Ovary (tissue), 3 donors: ENCODE data around the gene HCN1.

Source experiments
- CTCF ChIP-seq, 3 donors: fragments of 450-650 bp in 2 of 3; fragments of 200-600 bp in 1 of 3; IDR thresholded peaks; one replicate each; pipeline versions ENCODE4 v1.5.1 to v1.8.0; 2016 to 2022; ENCODE audit warnings: antibody characterized with exemption in 3 of 3, mild to moderate bottlenecking in 1 of 3
- EP300 ChIP-seq: sonication (generic); formaldehyde crosslinking; IDR thresholded peaks from one replicate; pipeline ENCODE4 v1.6.1; 2017; ENCODE audit warnings: antibody characterized with exemption
- POLR2A ChIP-seq: fragments of 450-650 bp; IDR thresholded peaks from one replicate; pipeline ENCODE4 v1.6.1; 2017; ENCODE audit warnings: antibody characterized with exemption, mild to moderate bottlenecking, moderate library complexity
- donor health status: DM: no; HTN: no; CAD: no.

GRCh38 chr5:45225571-45226031 is 470.6 kb downstream of the HCN1 start:
- TF ChIP-seq POLR2A, result no peak
- no peak for TF ChIP-seq CTCF (IDR thresholded peaks at IDR 0.05)
- TF ChIP-seq EP300, result no peak
